GM10266 (cell line): Measurements from ENCODE around the gene EPS15.

Experiments used
- DNase-seq: peaks from one replicate; pipeline ENCODE4 v3.0.0; 2012; ENCODE audit errors: extremely low spot score
- TF ChIP-seq, protein P1 (sequence below): IDR thresholded peaks from 2 replicates; pipeline ENCODE4 v1.5.1; 2012; ENCODE audit warnings: mild to moderate bottlenecking, low read depth; ENCODE audit not compliant: control insufficient read depth, insufficient read depth; ENCODE audit errors: missing control alignments

The EPS15 gene

DNA sequence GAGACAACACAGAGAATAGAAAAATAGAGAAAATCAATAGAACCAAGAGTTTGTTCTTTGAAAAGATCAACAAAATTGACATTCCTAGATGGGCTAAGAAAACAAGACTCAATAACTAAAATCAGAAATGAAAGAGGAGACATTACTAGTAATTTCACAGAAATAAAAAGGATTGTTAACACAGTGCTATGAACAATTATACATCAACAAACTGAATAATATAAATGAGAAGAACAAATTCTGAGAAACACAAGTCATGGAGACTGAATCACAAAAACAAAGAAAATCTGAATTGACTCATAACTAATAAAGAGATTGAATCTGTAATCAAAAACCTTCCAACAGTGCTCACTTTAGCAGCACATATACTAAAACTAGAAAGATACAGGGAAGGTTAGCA lies 137.1 kb downstream of the EPS15 start:
- TF ChIP-seq, protein P1, sequence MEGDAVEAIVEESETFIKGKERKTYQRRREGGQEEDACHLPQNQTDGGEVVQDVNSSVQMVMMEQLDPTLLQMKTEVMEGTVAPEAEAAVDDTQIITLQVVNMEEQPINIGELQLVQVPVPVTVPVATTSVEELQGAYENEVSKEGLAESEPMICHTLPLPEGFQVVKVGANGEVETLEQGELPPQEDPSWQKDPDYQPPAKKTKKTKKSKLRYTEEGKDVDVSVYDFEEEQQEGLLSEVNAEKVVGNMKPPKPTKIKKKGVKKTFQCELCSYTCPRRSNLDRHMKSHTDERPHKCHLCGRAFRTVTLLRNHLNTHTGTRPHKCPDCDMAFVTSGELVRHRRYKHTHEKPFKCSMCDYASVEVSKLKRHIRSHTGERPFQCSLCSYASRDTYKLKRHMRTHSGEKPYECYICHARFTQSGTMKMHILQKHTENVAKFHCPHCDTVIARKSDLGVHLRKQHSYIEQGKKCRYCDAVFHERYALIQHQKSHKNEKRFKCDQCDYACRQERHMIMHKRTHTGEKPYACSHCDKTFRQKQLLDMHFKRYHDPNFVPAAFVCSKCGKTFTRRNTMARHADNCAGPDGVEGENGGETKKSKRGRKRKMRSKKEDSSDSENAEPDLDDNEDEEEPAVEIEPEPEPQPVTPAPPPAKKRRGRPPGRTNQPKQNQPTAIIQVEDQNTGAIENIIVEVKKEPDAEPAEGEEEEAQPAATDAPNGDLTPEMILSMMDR = no peak
- DNase-seq = no peak

DNA sequence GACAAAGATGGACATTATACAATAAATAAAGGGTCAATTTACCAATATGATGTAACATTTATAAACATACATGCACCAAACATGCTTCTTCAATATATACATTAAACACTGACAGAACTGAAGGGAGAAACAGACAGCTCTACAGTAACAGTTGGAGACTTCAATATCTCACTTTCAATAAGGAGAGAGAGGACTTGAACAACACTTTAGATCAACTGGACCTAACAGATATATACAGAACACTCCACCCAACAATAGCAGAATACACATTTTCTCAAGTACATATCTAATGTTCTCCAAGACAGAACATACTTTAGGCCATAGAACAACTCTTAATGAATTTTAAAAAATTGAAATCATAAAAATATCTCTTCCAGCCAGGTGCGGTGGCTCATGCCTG lies 138.1 kb downstream of the EPS15 start:
- TF ChIP-seq, protein P1 = no peak
- DNase-seq = no peak

DNA sequence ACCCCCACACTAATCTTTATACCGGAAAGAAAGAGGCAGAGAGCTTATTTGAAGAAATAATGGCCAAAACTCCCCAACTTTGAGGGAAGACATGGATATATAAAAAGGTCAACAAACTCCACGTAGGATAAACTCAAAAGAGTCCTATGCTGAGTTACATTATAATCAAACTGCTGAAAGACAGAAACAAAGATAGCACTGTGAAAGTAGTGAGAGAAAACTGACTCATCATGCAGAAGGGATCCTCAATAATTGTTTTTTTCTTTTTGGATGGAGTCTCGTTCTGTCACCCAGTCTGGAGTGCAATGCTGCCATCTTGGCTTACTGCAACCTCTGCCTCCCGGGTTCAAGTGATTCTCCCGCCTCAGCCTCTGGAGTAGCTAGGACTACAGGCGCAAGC lies 140.2 kb downstream of the EPS15 start:
- no peak for DNase-seq
- TF ChIP-seq, protein P1 = no peak

DNA sequence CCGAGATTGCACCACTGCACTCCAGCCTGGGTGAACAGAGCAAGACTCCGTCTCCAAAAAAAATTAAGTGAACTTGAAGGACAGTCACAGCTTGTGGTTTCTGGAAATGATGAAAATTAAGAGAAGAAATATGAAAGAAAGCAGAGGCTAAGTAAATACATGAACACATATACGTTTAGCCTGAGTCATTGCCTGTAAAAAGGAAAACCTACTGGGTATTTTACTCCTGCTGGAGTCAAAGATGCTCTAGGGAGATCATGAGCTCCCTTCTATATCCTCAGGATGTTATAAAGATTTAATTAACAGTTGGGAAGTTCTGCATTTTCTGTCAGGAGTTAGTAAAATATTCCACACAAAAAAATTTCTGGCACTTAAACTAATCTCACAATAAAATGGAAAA lies 145.2 kb downstream of the EPS15 start:
- TF ChIP-seq, protein P1 = no peak
- no peak for DNase-seq

DNA sequence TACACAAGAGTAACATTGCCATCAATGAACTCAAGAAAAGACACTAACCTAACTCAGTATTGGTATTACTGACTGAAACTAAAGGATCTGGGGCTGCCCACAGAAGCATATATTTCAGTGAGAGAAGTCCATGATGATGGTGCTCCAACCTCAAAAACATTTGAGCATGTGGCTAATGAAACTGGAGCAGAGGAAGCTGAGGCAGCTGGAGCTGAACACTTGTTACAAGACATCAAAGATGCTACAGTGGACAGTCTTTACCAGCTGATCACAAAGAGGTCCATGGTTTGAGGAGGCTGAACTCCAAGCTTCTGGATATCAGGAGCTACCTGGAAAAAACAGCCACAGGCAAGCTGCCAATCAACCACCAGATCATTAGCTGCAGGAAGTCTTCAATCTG lies 146.5 kb downstream of the EPS15 start:
- TF ChIP-seq, protein P1 = no peak
- no peak for DNase-seq

DNA sequence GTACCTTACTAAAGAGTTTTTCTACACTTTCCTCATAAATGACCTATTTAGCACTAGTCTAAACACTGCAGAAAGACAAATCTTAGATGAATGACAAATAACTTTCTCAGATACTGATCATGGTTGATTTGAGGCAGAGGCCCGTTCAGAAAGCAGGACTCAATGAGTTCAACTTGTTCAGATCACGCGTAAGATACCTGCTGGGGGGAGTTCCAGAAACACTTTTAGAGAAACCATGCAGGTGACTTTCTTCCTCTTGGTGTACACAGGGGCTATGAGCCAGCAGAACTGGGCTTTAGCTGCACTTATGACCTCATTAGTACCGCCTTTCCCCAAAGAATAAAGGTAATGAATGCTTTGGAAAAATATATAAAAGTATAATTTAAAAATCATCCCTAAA lies 149.9 kb downstream of the EPS15 start:
- DNase-seq = no peak
- TF ChIP-seq, protein P1 = no peak

DNA sequence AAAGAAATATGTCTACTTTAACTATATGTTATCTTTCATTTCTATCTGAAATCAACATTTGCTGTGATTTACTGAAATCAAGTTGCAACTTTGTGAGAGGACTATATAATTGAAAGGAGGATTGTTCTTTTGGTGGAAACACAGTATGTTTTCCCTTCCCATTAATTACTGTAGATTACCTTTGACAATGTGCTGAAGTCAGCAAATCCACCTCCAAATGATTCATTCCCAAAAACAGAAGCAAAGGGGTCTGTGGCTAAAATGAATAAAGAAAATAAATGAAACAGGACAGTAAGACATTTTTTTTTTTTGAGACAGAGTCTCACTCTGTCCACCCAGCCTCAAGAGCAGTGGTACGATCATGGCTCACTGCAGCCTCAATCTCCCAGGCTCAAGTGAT lies 153.3 kb downstream of the EPS15 start:
- TF ChIP-seq, protein P1 = no peak

More for the DNA sequence above, 153.3 kb downstream of the EPS15 start:
- DNase-seq = no peak
